H9 (cell line): Measurements from ENCODE around the gene TTN. TPM values are rescaled to one million over a fixed set of nuclear protein-coding genes. Genes with fewer than 3 reads are reported as not detected.

Experiments used
- DNase-seq: peaks from one replicate; pipeline ENCODE4 v3.0.0-alpha.2; 2017
- H2AFZ ChIP-seq: one replicate; pipeline ENCODE4 v1.6.1; 2013; ENCODE audit warnings: mild to moderate bottlenecking, low read length, control low read depth, moderate library complexity
- H2AK5ac ChIP-seq: 2 replicates; pipeline ENCODE4 v1.6.1; 2013; ENCODE audit warnings: low read length, control low read depth, mixed read lengths; ENCODE audit not compliant: insufficient read length
- H2BK120ac ChIP-seq: one replicate; pipeline ENCODE4 v1.6.1; 2013; ENCODE audit warnings: low read depth, mild to moderate bottlenecking, low read length, control low read depth, inconsistent platforms; ENCODE audit not compliant: poor library complexity, severe bottlenecking
- H2BK12ac ChIP-seq: 2 replicates; pipeline ENCODE4 v1.6.1; 2013; ENCODE audit warnings: low read length, control low read depth, mixed read lengths, low read depth; ENCODE audit not compliant: insufficient read length
- H2BK15ac ChIP-seq: 2 replicates; pipeline ENCODE4 v1.6.1; 2013; ENCODE audit warnings: low read depth, low read length, control low read depth
- H2BK20ac ChIP-seq: one replicate; pipeline ENCODE4 v1.6.1; 2013; ENCODE audit warnings: low read depth, mild to moderate bottlenecking, low read length, control low read depth, inconsistent platforms; ENCODE audit not compliant: poor library complexity, severe bottlenecking
- H2BK5ac ChIP-seq: 2 replicates; pipeline ENCODE4 v1.6.1; 2013; ENCODE audit warnings: low read length, control low read depth, mixed read lengths; ENCODE audit not compliant: insufficient read length
- H3K14ac ChIP-seq: 2 replicates; pipeline ENCODE4 v1.6.1; 2013; ENCODE audit warnings: low read length, control low read depth; ENCODE audit not compliant: insufficient read depth
- H3K18ac ChIP-seq: 2 replicates; pipeline ENCODE4 v1.6.1; 2013; ENCODE audit warnings: low read depth, mild to moderate bottlenecking, mixed read lengths, low read length, control low read depth; ENCODE audit not compliant: insufficient read length
- H3K23ac ChIP-seq: 2 replicates; pipeline ENCODE4 v1.6.1; 2013; ENCODE audit warnings: low read length, control low read depth, mixed read lengths, low read depth; ENCODE audit not compliant: insufficient read length
- H3K23me2 ChIP-seq: 2 replicates; pipeline ENCODE4 v1.6.1; 2013; ENCODE audit warnings: low read depth, mild to moderate bottlenecking, mixed read lengths, low read length, control low read depth; ENCODE audit not compliant: insufficient read length, poor library complexity, severe bottlenecking
- H3K27ac ChIP-seq: 2 replicates; pipeline ENCODE4 v1.5.1; 2013; ENCODE audit warnings: low read length, control low read depth, mixed read lengths, low read depth; ENCODE audit not compliant: insufficient read length
- H3K27me3 ChIP-seq: 2 replicates; pipeline ENCODE4 v1.6.1; 2013; ENCODE audit warnings: low read length, control low read depth, inconsistent platforms; ENCODE audit not compliant: insufficient read depth
- H3K4ac ChIP-seq: 2 replicates; pipeline ENCODE4 v1.6.1; 2013; ENCODE audit warnings: low read depth, mild to moderate bottlenecking, control low read depth, inconsistent platforms, low read length, moderate library complexity
- H3K4me1 ChIP-seq: 2 replicates; pipeline ENCODE4 v1.6.1; 2013; ENCODE audit warnings: low read length, control low read depth, inconsistent platforms; ENCODE audit not compliant: insufficient read depth
- H3K4me2 ChIP-seq: 2 replicates; pipeline ENCODE4 v1.6.1; 2013; ENCODE audit warnings: low read length, control low read depth, mixed read lengths; ENCODE audit not compliant: insufficient read length, insufficient read depth
- H3K56ac ChIP-seq: 2 replicates; pipeline ENCODE4 v1.6.1; 2013; ENCODE audit warnings: low read depth, mild to moderate bottlenecking, mixed read lengths, low read length, control low read depth; ENCODE audit not compliant: insufficient read length
- H3K79me1 ChIP-seq: 2 replicates; pipeline ENCODE4 v1.6.1; 2013; ENCODE audit warnings: low read depth, mild to moderate bottlenecking, moderate library complexity, low read length, control low read depth, inconsistent platforms; ENCODE audit not compliant: insufficient read depth, poor library complexity, severe bottlenecking
- H3K79me2 ChIP-seq: 2 replicates; pipeline ENCODE4 v1.6.1; 2013; ENCODE audit warnings: low read length, control low read depth, inconsistent platforms; ENCODE audit not compliant: insufficient read depth
- H3K9ac ChIP-seq: 2 replicates; pipeline ENCODE4 v1.6.1; 2013; ENCODE audit warnings: low read length, control low read depth, mixed read lengths; ENCODE audit not compliant: insufficient read length; ENCODE audit errors: extremely low read depth
- H3K9me3 ChIP-seq: one replicate; pipeline ENCODE4 v1.6.1; 2013; ENCODE audit warnings: low read depth, low read length, inconsistent platforms; ENCODE audit not compliant: control insufficient read depth
- H3T11ph ChIP-seq: one replicate; pipeline ENCODE4 v1.6.1; 2013; ENCODE audit warnings: mild to moderate bottlenecking, low read length, control low read depth, inconsistent platforms
- H4K20me1 ChIP-seq: one replicate; pipeline ENCODE4 v1.6.1; 2013; ENCODE audit not compliant: control insufficient read depth, insufficient read length, insufficient read depth
- H4K5ac ChIP-seq: 2 replicates; pipeline ENCODE4 v1.6.1; 2013; ENCODE audit warnings: low read depth, mild to moderate bottlenecking, mixed read lengths, low read length, control low read depth; ENCODE audit not compliant: insufficient read length
- H4K8ac ChIP-seq: replicated peaks from 2 replicates; pipeline ENCODE4 v1.6.1; 2013; ENCODE audit warnings: low read length, control low read depth, mixed read lengths, low read depth; ENCODE audit not compliant: insufficient read length
- H4K91ac ChIP-seq: 2 replicates; pipeline ENCODE4 v1.6.1; 2013; ENCODE audit warnings: low read depth, mild to moderate bottlenecking, moderate library complexity, mixed read lengths, low read length, control low read depth; ENCODE audit not compliant: insufficient read length
- H3K27ac Mint-ChIP-seq, 3 experiments: 2 replicates in 2 of 3; 3 replicates in 1 of 3; pipeline ENCODE4 v1.8.0; 2020 to 2021; ENCODE audit warnings: mixed read lengths in 3 of 3, mild to moderate bottlenecking in 1 of 3, moderate library complexity in 1 of 3
- H3K27me3 Mint-ChIP-seq: 2 replicates; pipeline ENCODE4 v1.8.0; 2021; ENCODE audit warnings: low read depth, mild to moderate bottlenecking, moderate library complexity, mixed read lengths
- H3K36me3 Mint-ChIP-seq, 3 experiments: 2 replicates in 2 of 3; 3 replicates in 1 of 3; pipeline ENCODE4 v1.8.0; 2020 to 2021; ENCODE audit warnings: low read depth in 3 of 3, mixed read lengths in 3 of 3; ENCODE audit not compliant: insufficient read depth in 1 of 3
- H3K4me1 Mint-ChIP-seq, 2 experiments: 2 replicates each; pipeline ENCODE4 v1.8.0; 2020; ENCODE audit warnings: mixed read lengths in 2 of 2
- H3K4me3 Mint-ChIP-seq, 2 experiments: 2 replicates in 1 of 2; 3 replicates in 1 of 2; pipeline ENCODE4 v1.8.0; 2020 to 2021; ENCODE audit warnings: mild to moderate bottlenecking in 2 of 2, mixed read lengths in 2 of 2, moderate library complexity in 1 of 2
- H3K9me3 Mint-ChIP-seq, 2 experiments: 2 replicates in 1 of 2; 3 replicates in 1 of 2; pipeline ENCODE4 v1.8.0; 2020; ENCODE audit warnings: mild to moderate bottlenecking in 2 of 2, mixed read lengths in 2 of 2, moderate library complexity in 1 of 2
- WGBS: extraction: QIAGEN DNeasy Blood & Tissue Kit; methylation state at CpG from one replicate; pipeline ENCODE4 v1.1.7; 2013; ENCODE audit warnings: missing lambda C conversion rate, low lambda C conversion rate, mixed read lengths; ENCODE audit not compliant: insufficient read length; ENCODE audit errors: extremely low coverage; 5-methylcytosine and 5-hydroxymethylcytosine counted together
- total RNA-seq: library from RNA; stranded (reverse); gene quantifications from 2 replicates; pipeline ENCODE4 v1.2.1, GENCODE V29; 2021
- TF ChIP-seq, protein P1 (sequence below): fragments of 200-600 bp; sonication (generic); conservative IDR thresholded peaks from 3 replicates; pipeline ENCODE4 v1.8.0; 2021; ENCODE audit warnings: antibody characterized with exemption, mild to moderate bottlenecking

Gene TTN
- total RNA-seq, 1 experiment from 2014 or later = 0.70 TPM

DNA sequence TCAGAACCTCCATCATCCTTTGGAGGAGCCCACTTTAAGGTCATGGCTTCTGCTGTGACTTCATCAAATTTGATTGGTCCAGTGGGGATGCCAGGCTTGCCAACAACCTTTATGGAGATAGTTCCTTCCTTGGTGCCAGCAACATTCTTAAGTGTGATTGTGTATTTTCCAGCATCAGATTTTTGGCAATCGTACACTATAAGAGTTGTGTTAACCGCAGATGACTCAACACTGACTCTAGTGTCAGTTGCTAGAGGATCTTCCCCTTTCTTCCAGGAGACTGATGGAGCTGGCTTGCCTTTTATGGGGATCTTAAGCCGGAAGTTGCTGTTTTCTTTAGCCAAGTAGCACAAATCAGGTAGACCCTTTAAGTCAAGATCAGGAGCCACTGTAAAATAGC, 228.2 kb downstream of the TTN start:
- H3K4me3 Mint-ChIP-seq = no peak overlapping the region
- H3K27me3 Mint-ChIP-seq = no peaks in the 10 kb centered on the region
- Histone ChIP-seq H2BK5ac (no peak overlapping the region), H2BK20ac (no peak overlapping the region), H3K14ac (no peak overlapping the region), H3K4me2 (no peak overlapping the region), H3K23me2 (no peaks in the 10 kb centered on the region), H3K27ac (no peak overlapping the region), H2AFZ (no peak overlapping the region), H3K27me3 (no peaks in the 10 kb centered on the region), H4K20me1 (no peaks in the 10 kb centered on the region), H2AK5ac (no peak overlapping the region), H2BK12ac (no peak overlapping the region), H2BK120ac (no peak overlapping the region), H4K91ac (no peak overlapping the region), H3K23ac (no peak overlapping the region), H3K79me1 (no peaks in the 10 kb centered on the region), H2BK15ac (no peak overlapping the region), H3K56ac (no peak overlapping the region), H3K18ac (no peak overlapping the region), H3K9me3 (no peaks in the 10 kb centered on the region), H3K9ac (no peak overlapping the region), H4K8ac (no peak overlapping the region), H4K5ac (no peak overlapping the region), H3K4ac (no peak overlapping the region), H3T11ph (no peak overlapping the region), H3K4me1 (no peaks in the 10 kb centered on the region), H3K79me2 (no peaks in the 10 kb centered on the region)
- no peak overlapping the region for H3K27ac Mint-ChIP-seq
- no CpG with 5 or more reads among the region's 3 CpGs for WGBS
- H3K36me3 Mint-ChIP-seq = peaks cover 19 to 34% (median 22%) of the 10 kb centered on the region in 3 experiments; a peak in 6 of 7 replicates
- DNase-seq = no peak
- TF ChIP-seq, protein P1, sequence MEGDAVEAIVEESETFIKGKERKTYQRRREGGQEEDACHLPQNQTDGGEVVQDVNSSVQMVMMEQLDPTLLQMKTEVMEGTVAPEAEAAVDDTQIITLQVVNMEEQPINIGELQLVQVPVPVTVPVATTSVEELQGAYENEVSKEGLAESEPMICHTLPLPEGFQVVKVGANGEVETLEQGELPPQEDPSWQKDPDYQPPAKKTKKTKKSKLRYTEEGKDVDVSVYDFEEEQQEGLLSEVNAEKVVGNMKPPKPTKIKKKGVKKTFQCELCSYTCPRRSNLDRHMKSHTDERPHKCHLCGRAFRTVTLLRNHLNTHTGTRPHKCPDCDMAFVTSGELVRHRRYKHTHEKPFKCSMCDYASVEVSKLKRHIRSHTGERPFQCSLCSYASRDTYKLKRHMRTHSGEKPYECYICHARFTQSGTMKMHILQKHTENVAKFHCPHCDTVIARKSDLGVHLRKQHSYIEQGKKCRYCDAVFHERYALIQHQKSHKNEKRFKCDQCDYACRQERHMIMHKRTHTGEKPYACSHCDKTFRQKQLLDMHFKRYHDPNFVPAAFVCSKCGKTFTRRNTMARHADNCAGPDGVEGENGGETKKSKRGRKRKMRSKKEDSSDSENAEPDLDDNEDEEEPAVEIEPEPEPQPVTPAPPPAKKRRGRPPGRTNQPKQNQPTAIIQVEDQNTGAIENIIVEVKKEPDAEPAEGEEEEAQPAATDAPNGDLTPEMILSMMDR = no peak
- no peaks in the 10 kb centered on the region for H3K4me1 Mint-ChIP-seq
- H3K9me3 Mint-ChIP-seq = no peaks in the 10 kb centered on the region
